Skeletal muscle tissue (tissue), 4 donors: ENCODE results near the gene TPSG1. TPM values are rescaled to one million over a fixed set of nuclear protein-coding genes. Genes with fewer than 3 reads are reported as not detected.
"Not testable (repeated sequence)": the region's sequence is repeated elsewhere in the genome, so short reads cannot be mapped to it uniquely, and the experiment has no call there.

Source experiments
- H3K27ac ChIP-seq: one replicate; pipeline ENCODE4 v1.7.0; 2013; ENCODE audit warnings: mild to moderate bottlenecking, low read depth, low read length, inconsistent platforms
- H3K27me3 ChIP-seq, 3 donors: one replicate each; pipeline ENCODE4 v1.7.0; 2013; ENCODE audit warnings: low read length in 3 of 3; ENCODE audit not compliant: control insufficient read depth in 3 of 3, insufficient read depth in 3 of 3
- H3K36me3 ChIP-seq, 3 donors: one replicate each; pipeline ENCODE4 v1.7.0; 2013; ENCODE audit warnings: low read length in 3 of 3; ENCODE audit not compliant: control insufficient read depth in 3 of 3, insufficient read depth in 3 of 3
- H3K4me1 ChIP-seq, 3 donors: one replicate each; pipeline ENCODE4 v1.7.0; 2013; ENCODE audit warnings: low read length in 3 of 3, mild to moderate bottlenecking in 3 of 3; ENCODE audit not compliant: control insufficient read depth in 3 of 3, insufficient read depth in 3 of 3
- H3K4me3 ChIP-seq, 3 donors: one replicate each; pipeline ENCODE4 v1.7.0; 2013; ENCODE audit warnings: low read length in 3 of 3
- H3K9ac ChIP-seq, 3 donors: one replicate each; pipeline ENCODE4 v1.7.0; 2013; ENCODE audit warnings: low read length in 3 of 3, mild to moderate bottlenecking in 3 of 3, moderate library complexity in 2 of 3, low read depth in 1 of 3
- H3K9me3 ChIP-seq, 3 donors: one replicate each; pipeline ENCODE4 v1.7.0; 2013; ENCODE audit warnings: low read length in 3 of 3; ENCODE audit not compliant: control insufficient read depth in 3 of 3
- total RNA-seq: library from RNA; depleted of rRNA; stranded (reverse); fragments of >200 nt; gene quantifications from one replicate; pipeline ENCODE4 v1.2.3, GENCODE V29; 2014
- donor health status: Osteomylitis.

TPSG1 gene
- total RNA-seq, 1 donor from 2014 or later: not detected

- H3K36me3 ChIP-seq: no peaks in the 10 kb centered on the region
- H3K4me3 ChIP-seq: no peak overlapping the region
- no peak overlapping the region for H3K9ac ChIP-seq
- no peaks in the 10 kb centered on the region for H3K4me1 ChIP-seq
- H3K27me3 ChIP-seq: peaks cover 16 to 45% (median 38%) of the 10 kb centered on the region in 3 donors
- H3K27ac ChIP-seq: no peak overlapping the region
- H3K9me3 ChIP-seq: no peaks in the 10 kb centered on the region
Measured at GRCh38 chr16:1197237-1197866, 27.7 kb downstream of the TPSG1 start.

GRCh38 chr16:1196494-1196893 is 28.6 kb downstream of the TPSG1 start:
- Histone ChIP-seq H3K27me3 (peaks cover 16 to 39% (median 38%) of the 10 kb centered on the region in 3 donors), H3K9ac (no peak overlapping the region), H3K9me3 (no peaks in the 10 kb centered on the region), H3K27ac (no peak overlapping the region), H3K4me1 (no peaks in the 10 kb centered on the region), H3K4me3 (no peak overlapping the region), H3K36me3 (no peaks in the 10 kb centered on the region)

DNA sequence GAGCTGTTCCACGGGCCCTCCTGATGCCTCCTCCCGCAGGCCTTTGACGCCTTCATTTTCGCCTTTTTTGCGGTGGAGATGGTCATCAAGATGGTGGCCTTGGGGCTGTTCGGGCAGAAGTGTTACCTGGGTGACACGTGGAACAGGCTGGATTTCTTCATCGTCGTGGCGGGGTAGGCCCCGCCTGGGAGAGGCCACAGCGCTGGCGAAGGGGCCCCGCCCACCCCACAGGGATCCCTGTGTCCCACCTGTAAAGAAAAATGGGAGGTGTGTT is 29.7 kb downstream of the TPSG1 start:
- H3K9ac ChIP-seq: no peak overlapping the region
- H3K27ac ChIP-seq: no peak overlapping the region
- no peaks in the 10 kb centered on the region for H3K36me3 ChIP-seq

DNA sequence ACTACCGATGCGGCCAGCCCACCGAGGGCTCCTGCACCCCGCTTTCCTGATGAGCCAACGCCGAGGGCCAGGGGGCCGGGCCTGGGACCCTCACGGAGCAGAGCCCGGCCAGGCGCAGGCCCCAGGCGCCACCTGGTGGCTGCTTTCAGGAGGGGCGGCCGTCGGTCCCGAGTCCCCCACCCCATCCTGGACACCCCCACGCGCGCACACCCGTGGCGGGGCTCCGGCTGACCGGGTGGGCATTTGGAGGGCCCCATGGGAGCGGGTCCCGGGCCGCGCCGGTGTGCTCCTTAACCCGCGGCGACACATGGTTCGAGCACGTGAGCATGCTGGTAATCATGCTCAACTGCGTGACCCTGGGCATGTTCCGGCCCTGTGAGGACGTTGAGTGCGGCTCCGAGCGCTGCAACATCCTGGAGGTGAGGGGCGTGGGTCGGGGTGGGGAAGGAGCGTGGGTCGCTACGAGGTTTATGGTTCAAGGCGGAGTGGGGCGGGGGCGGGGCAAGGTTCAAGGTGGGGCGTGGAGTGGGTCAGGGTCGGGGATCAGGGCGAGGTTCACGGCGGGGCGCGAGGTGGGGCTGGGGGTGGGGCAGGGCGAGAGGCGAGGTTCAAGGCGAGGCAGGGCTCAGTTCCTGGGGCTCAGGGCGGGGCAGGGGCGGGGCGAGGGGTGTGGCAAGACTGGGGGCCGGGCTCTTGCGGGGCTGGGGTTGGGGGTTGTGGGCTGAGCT is 30.2 kb downstream of the TPSG1 start:
- H3K4me1 ChIP-seq: no peaks in the 10 kb centered on the region
- no peaks in the 10 kb centered on the region for H3K9me3 ChIP-seq
- H3K4me3 ChIP-seq: no peak overlapping the region
- no peaks in the 10 kb centered on the region for H3K36me3 ChIP-seq
- no peak overlapping the region for H3K9ac ChIP-seq
- H3K27me3 ChIP-seq: peaks cover 20 to 39% (median 38%) of the 10 kb centered on the region in 3 donors
- no peak overlapping the region for H3K27ac ChIP-seq

More for the DNA sequence above, 29.7 kb downstream of the TPSG1 start:
- H3K4me3 ChIP-seq: no peak overlapping the region
- H3K27me3 ChIP-seq: peaks cover 18 to 39% (median 38%) of the 10 kb centered on the region in 3 donors
- no peaks in the 10 kb centered on the region for H3K9me3 ChIP-seq
- H3K4me1 ChIP-seq: no peaks in the 10 kb centered on the region

- H3K9me3 ChIP-seq: no peaks in the 10 kb centered on the region
- no peak overlapping the region for H3K9ac ChIP-seq
- no peaks in the 10 kb centered on the region for H3K4me1 ChIP-seq
- H3K27ac ChIP-seq: no peak overlapping the region
- no peak overlapping the region for H3K4me3 ChIP-seq
- H3K36me3 ChIP-seq: no peaks in the 10 kb centered on the region
- peaks cover 20 to 40% (median 39%) of the 10 kb centered on the region in 3 donors for H3K27me3 ChIP-seq
Measured at GRCh38 chr16:1193825-1194581, 31.1 kb downstream of the TPSG1 start.

GRCh38 chr16:1193143-1193824 is 31.8 kb downstream of the TPSG1 start:
- Histone ChIP-seq H3K36me3 (no peaks in the 10 kb centered on the region), H3K27ac (no peak overlapping the region), H3K9me3 (no peaks in the 10 kb centered on the region), H3K27me3 (peaks cover 20 to 43% (median 42%) of the 10 kb centered on the region in 3 donors), H3K9ac (no peak overlapping the region), H3K4me1 (no peaks in the 10 kb centered on the region), H3K4me3 (no peak overlapping the region)

GRCh38 chr16:1192384-1193073 is 32.5 kb downstream of the TPSG1 start:
- no peaks in the 10 kb centered on the region for H3K4me1 ChIP-seq
- no peak overlapping the region for H3K27ac ChIP-seq
- no peak overlapping the region for H3K4me3 ChIP-seq
- no peaks in the 10 kb centered on the region for H3K9me3 ChIP-seq
- no peak overlapping the region for H3K9ac ChIP-seq
- no peaks in the 10 kb centered on the region for H3K36me3 ChIP-seq
- peaks cover 20 to 49% (median 47%) of the 10 kb centered on the region in 3 donors for H3K27me3 ChIP-seq

DNA sequence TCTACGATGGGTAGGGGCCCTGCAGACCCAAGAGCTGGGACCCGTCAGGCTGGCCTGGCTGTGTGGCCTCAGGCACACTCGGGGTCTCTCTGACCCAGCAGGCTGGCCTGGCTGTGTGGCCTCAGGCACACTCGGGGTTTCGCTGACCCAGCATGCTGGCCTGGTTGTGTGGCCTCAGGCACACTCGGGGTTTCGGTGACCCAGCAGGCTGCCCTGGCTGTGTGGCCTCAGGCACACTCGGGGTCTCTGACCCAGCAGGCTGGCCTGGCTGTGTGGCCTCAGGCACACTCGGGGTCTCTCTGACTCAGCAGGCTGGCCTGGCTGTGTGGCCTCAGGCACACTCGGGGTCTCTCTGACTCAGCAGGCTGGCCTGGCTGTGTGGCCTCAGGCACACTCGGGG is 34.3 kb downstream of the TPSG1 start:
- H3K27ac ChIP-seq: not testable (repeated sequence)

DNA sequence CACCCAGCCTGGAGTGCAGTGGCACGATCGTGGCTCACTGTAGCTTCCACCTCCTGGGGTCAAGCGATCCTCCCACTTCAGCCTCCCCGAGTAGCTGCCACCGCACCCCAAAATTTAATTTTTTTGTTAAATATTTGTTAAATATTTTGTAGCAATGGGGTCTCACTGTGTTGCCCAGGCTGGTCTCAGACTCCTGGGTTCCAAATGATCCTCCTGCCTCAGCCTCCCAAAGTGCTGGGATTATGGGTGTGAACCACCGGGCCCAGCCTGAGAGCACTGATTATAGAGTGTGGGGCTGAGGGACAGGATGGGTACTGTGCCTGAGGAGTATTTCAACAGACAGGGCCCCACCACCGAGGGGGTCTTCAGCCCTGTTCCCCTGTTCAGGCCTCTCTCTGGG is 35.6 kb downstream of the TPSG1 start:
- no peak overlapping the region for H3K4me3 ChIP-seq
- H3K9me3 ChIP-seq: peaks cover 0 to 2% (median 2%) of the 10 kb centered on the region in 3 donors
- H3K27me3 ChIP-seq: peaks cover 16 to 44% (median 35%) of the 10 kb centered on the region in 3 donors
- no peak overlapping the region for H3K9ac ChIP-seq
- H3K36me3 ChIP-seq: no peaks in the 10 kb centered on the region
- no peaks in the 10 kb centered on the region for H3K4me1 ChIP-seq
- no peak overlapping the region for H3K27ac ChIP-seq

More for the DNA sequence above, 34.3 kb downstream of the TPSG1 start:
- peaks cover 8 to 41% (median 30%) of the 10 kb centered on the region in 3 donors for H3K27me3 ChIP-seq
- not testable (repeated sequence) for H3K9me3 ChIP-seq, H3K36me3 ChIP-seq, H3K4me1 ChIP-seq, H3K9ac ChIP-seq, H3K4me3 ChIP-seq
